Measurements from ENCODE around the gene ZNF454. TPM values are rescaled to one million over a fixed set of nuclear protein-coding genes. Genes with fewer than 3 reads are reported as not detected.

ZNF454 gene
- polyA plus RNA-seq, 2 of the 4 experiments (the other 2 are of a cell fraction) = not detected

DNA sequence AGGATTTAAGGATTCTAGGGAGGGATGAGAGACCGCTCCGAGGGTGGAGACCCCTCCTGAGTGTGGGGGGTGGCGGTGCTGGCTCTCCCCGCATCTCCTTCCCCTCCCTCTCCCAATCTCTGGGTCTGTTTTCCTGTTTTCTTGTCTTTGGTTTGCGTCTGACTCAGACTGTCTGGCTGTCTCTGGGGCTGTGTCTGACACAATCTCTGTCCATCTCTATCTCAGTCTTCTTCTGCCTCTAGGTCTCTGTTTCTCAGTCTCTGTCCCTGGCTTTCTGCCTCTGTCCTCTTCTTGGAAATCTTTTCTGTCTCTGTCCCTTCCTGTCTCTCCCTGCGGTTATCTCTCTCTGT lies 54.3 kb downstream of the ZNF454 start (continued):
- no peak for TF ChIP-seq CBX2 (IDR thresholded peaks at IDR 0.05; ENCODE audit: borderline replicate concordance, low read depth)

DNA sequence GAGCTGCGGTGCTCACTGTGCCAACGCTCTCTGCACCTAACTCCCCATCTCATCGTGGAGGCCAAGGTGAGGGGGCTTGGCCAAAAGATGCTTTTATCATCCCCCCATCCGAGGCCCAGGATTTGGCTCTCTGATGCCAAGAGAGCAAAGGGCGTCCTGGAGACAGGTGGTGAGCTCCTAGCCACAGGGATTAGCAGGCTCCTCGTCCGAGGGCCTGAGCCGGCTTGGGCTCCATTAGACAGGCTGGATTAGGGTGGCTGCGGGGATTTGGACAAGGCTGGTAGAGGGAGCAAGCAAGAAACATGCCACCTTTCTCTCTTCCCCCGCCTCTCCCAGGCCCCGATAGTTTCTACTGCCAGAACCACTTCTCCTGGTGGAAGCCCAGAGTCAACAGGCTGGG lies 55.2 kb downstream of the ZNF454 start:
- H3K4me3 ChIP-seq = no peak overlapping the region
- TF ChIP-seq CHD2 (IDR thresholded peaks at IDR 0.05; ENCODE audit: low read length, partially characterized antibody) (no peak), FOSL2 (IDR thresholded peaks at IDR 0.05) (no peak), FOSL2 (CRISPR knock-in tag; IDR thresholded peaks at IDR 0.05) (no peak), CEBPB (IDR thresholded peaks at IDR 0.05) (no peak), PHF8 (IDR thresholded peaks at IDR 0.05; ENCODE audit: borderline replicate concordance, low read depth) (no peak), FOXS1 (CRISPR knock-in tag; IDR thresholded peaks at IDR 0.05) (no peak), RAD21 (conservative IDR thresholded peaks at IDR 0.05 in 1 of 2, IDR thresholded peaks at IDR 0.05 in 1 of 2) (no peak), RFX5 (IDR thresholded peaks at IDR 0.05) (no peak), NR3C1 (IDR thresholded peaks at IDR 0.05) (no peak), RNF2 (IDR thresholded peaks at IDR 0.05; ENCODE audit: borderline replicate concordance, low read depth) (no peak), ESRRA (IDR thresholded peaks at IDR 0.05; ENCODE audit: borderline replicate concordance, low read length) (no peak), POLR2AphosphoS2 (conservative IDR thresholded peaks at IDR 0.05; ENCODE audit: low read length) (no peak), FOSB (CRISPR knock-in tag; IDR thresholded peaks at IDR 0.05) (no peak), BHLHE40 (IDR thresholded peaks at IDR 0.05; ENCODE audit: low read depth, low read length) (no peak), EHMT2 (IDR thresholded peaks at IDR 0.05; ENCODE audit: low read depth) (no peak), POLR2A (IDR thresholded peaks at IDR 0.05; ENCODE audit: low read length) (no peak), HDAC2 (IDR thresholded peaks at IDR 0.05) (no peak), CHD4 (IDR thresholded peaks at IDR 0.05; ENCODE audit: borderline replicate concordance) (no peak)
- TF ChIP-seq, protein P1, sequence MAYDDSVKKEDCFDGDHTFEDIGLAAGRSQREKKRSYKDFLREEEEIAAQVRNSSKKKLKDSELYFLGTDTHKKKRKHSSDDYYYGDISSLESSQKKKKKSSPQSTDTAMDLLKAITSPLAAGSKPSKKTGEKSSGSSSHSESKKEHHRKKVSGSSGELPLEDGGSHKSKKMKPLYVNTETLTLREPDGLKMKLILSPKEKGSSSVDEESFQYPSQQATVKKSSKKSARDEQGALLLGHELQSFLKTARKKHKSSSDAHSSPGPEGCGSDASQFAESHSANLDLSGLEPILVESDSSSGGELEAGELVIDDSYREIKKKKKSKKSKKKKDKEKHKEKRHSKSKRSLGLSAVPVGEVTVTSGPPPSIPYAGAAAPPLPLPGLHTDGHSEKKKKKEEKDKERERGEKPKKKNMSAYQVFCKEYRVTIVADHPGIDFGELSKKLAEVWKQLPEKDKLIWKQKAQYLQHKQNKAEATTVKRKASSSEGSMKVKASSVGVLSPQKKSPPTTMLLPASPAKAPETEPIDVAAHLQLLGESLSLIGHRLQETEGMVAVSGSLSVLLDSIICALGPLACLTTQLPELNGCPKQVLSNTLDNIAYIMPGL (CRISPR knock-in tag; IDR thresholded peaks at IDR 0.05; ENCODE audit: borderline replicate concordance) = no peak
- TF ChIP-seq, protein P2, sequence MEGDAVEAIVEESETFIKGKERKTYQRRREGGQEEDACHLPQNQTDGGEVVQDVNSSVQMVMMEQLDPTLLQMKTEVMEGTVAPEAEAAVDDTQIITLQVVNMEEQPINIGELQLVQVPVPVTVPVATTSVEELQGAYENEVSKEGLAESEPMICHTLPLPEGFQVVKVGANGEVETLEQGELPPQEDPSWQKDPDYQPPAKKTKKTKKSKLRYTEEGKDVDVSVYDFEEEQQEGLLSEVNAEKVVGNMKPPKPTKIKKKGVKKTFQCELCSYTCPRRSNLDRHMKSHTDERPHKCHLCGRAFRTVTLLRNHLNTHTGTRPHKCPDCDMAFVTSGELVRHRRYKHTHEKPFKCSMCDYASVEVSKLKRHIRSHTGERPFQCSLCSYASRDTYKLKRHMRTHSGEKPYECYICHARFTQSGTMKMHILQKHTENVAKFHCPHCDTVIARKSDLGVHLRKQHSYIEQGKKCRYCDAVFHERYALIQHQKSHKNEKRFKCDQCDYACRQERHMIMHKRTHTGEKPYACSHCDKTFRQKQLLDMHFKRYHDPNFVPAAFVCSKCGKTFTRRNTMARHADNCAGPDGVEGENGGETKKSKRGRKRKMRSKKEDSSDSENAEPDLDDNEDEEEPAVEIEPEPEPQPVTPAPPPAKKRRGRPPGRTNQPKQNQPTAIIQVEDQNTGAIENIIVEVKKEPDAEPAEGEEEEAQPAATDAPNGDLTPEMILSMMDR (IDR thresholded peaks at IDR 0.05) = no peak
- TF ChIP-seq, protein P3, sequence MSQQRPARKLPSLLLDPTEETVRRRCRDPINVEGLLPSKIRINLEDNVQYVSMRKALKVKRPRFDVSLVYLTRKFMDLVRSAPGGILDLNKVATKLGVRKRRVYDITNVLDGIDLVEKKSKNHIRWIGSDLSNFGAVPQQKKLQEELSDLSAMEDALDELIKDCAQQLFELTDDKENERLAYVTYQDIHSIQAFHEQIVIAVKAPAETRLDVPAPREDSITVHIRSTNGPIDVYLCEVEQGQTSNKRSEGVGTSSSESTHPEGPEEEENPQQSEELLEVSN (IDR thresholded peaks at IDR 0.05; ENCODE audit: borderline replicate concordance, low read depth) = no peak

DNA sequence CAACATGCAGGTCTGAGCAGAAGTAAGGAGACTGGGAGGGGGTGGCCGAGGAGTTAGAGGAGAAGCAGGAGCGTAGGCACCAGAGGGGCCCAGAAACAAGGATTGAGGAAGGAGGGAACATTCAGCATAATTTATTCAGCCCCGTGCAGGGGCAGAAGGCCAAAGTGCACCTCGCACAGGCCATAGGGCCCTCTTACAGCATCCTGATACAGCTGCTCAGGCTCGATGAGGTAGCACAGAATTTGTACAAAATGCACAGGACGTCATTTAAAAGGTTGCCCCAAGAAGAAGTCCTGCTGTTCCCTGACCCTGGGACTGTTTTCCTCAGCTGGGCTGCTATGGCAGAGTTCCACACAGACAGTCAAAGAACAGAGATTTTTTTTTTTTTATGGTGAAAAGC lies 56.2 kb downstream of the ZNF454 start:
- Histone ChIP-seq H3K4me3 (no peak overlapping the region), H3K27ac (no peak overlapping the region), H3K4me1 (no peaks in the 10 kb centered on the region), H3K4me2 (no peak overlapping the region), H3K9me3 (peaks cover 19% of the 10 kb centered on the region; the same call in 2 of the 3 replicates)
- ATAC-seq = no peak
- WGBS (ENCODE audit: missing lambda C conversion rate) = 4% methylated on average over 6 of the region's 6 CpGs
- POLR2A ChIA-PET = no interaction called here
- FAIRE-seq = no peak
- no peak for DNase-seq (ENCODE audit: low read depth in 1 of 2, low spot score in 1 of 2)
- CTCF ChIA-PET = no interaction called here
- TF ChIP-seq KDM1A (IDR thresholded peaks at IDR 0.05; ENCODE audit: low read depth) (no peak), RFX5 (IDR thresholded peaks at IDR 0.05) (no peak), RAD21 (conservative IDR thresholded peaks at IDR 0.05 in 1 of 2, IDR thresholded peaks at IDR 0.05 in 1 of 2) (no peak), EHMT2 (IDR thresholded peaks at IDR 0.05; ENCODE audit: low read depth) (no peak)
- TF ChIP-seq, protein P4, sequence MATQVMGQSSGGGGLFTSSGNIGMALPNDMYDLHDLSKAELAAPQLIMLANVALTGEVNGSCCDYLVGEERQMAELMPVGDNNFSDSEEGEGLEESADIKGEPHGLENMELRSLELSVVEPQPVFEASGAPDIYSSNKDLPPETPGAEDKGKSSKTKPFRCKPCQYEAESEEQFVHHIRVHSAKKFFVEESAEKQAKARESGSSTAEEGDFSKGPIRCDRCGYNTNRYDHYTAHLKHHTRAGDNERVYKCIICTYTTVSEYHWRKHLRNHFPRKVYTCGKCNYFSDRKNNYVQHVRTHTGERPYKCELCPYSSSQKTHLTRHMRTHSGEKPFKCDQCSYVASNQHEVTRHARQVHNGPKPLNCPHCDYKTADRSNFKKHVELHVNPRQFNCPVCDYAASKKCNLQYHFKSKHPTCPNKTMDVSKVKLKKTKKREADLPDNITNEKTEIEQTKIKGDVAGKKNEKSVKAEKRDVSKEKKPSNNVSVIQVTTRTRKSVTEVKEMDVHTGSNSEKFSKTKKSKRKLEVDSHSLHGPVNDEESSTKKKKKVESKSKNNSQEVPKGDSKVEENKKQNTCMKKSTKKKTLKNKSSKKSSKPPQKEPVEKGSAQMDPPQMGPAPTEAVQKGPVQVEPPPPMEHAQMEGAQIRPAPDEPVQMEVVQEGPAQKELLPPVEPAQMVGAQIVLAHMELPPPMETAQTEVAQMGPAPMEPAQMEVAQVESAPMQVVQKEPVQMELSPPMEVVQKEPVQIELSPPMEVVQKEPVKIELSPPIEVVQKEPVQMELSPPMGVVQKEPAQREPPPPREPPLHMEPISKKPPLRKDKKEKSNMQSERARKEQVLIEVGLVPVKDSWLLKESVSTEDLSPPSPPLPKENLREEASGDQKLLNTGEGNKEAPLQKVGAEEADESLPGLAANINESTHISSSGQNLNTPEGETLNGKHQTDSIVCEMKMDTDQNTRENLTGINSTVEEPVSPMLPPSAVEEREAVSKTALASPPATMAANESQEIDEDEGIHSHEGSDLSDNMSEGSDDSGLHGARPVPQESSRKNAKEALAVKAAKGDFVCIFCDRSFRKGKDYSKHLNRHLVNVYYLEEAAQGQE (IDR thresholded peaks at IDR 0.05) = no peak
- TF ChIP-seq, protein P5, sequence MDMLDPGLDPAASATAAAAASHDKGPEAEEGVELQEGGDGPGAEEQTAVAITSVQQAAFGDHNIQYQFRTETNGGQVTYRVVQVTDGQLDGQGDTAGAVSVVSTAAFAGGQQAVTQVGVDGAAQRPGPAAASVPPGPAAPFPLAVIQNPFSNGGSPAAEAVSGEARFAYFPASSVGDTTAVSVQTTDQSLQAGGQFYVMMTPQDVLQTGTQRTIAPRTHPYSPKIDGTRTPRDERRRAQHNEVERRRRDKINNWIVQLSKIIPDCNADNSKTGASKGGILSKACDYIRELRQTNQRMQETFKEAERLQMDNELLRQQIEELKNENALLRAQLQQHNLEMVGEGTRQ (IDR thresholded peaks at IDR 0.05) = no peak
- TF ChIP-seq, protein P6, sequence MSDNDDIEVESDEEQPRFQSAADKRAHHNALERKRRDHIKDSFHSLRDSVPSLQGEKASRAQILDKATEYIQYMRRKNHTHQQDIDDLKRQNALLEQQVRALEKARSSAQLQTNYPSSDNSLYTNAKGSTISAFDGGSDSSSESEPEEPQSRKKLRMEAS (IDR thresholded peaks at IDR 0.05) = no peak

More for the DNA sequence above, 55.2 kb downstream of the ZNF454 start:
- Histone ChIP-seq H3K27ac (no peak overlapping the region), H3K4me1 (no peaks in the 10 kb centered on the region), H3K9me3 (peaks cover 18% of the 10 kb centered on the region; the same call in 2 of the 3 replicates), H3K4me2 (no peak overlapping the region)
- no peak for DNase-seq (ENCODE audit: low read depth in 1 of 2, low spot score in 1 of 2)
- ChIA-PET POLR2A (no interaction called here), CTCF (no interaction called here)
- 9% methylated on average over 11 of the region's 11 CpGs for WGBS (ENCODE audit: missing lambda C conversion rate)
- FAIRE-seq = no peak
- no peak for ATAC-seq

Measured in A549 (cell line).